HG02938 (cell line): ENCODE measurements around the gene LSS.
"Not testable (repeated sequence)": the region's sequence is repeated elsewhere in the genome, so short reads cannot be mapped to it uniquely, and the experiment has no call there.

ENCODE experiments used
- ATAC-seq: cut with Tn5 transposase; IDR thresholded peaks from one replicate; pipeline ENCODE4 v1.9.1; 2021; ENCODE audit warnings: mild to moderate bottlenecking, moderate library complexity; ENCODE audit not compliant: unreplicated experiment

The LSS gene

DNA sequence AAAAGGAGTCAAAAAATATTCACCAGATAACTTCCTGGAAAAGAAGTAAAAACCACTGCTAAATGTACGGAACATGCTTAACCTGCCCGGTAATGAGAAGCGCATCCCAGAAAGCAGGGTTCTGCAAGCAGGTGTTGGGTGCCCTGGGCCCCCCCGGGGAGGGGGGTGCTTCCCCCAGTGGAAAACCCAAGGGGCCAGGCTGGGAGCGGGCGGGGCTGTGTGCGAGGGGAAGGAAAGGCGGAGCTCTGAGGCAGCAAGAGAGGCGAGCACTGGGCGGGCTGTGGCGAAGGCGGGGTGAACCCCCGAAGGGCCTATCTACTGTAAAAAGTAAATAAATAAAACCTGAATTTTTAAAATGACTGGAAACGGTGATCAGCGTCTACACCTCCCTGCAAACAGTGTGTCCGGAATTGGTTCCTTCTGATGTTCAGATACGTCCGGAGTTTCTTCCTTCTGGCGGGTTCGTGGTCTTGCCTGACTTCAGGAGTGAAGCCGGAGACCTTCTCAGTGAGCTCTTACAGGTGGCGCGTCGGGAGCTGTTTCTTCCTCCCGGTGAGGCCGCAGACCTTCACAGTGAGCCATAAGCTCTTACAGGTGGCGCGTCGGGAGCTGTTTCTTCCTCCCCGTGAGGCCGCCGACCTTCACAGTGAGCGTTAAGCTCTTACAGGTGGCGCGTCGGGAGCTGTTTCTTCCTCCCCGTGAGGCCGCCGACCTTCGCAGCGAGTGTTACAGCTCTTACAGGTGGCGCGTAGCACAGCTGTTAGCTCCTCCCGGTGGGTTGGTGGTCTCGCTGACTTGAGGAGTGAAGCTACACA lies 86.6 kb downstream of the LSS start:
- ATAC-seq = no peak

DNA sequence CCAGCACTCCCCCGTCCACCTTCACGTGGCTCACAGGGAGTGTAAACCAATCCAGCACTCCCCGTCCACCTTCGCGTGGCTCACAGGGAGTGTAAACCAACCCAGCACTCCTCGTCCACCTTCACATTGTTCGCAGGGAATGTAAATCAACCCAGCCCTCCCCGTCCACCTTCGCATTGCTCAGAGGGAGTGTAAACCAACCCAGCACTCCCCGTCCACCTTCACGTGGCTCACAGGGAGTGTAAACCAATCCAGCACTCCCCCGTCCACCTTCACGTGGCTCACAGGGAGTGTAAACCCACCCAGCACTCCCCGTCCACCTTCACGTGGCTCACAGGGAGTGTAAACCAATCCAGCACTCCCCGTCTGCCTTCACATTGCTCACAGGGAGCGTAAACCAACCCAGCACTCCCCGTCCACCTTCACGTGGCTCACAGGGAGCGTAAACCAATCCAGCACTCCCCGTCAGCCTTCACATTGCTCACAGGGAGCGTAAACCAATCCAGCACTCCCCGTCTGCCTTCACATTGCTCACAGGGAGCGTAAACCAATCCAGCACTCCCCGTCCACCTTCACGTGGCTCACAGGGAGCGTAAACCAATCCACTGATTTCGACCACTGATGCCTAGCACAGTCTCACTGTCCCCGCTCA lies 88.1 kb downstream of the LSS start:
- ATAC-seq = not testable (repeated sequence)

DNA sequence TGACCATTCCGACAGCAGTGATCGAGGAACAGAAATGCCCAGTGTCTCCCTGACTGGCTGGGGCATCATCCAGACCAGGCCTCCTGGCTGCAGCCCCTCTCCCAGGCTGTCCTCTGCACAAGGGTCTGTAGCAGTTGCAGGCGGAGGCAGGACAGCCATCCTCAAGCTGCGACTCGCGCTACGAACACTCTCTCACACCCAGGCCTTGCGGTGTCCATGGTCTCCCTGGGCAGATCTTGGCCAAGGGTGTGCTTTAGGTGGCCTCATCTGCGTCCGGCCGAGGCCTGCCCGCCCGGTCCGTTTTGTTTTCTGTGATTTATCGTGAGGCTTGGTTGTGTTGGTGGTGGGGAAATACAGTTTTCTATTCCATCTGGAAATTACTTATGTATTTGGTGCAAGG lies 88.9 kb downstream of the LSS start:
- ATAC-seq = no peak

DNA sequence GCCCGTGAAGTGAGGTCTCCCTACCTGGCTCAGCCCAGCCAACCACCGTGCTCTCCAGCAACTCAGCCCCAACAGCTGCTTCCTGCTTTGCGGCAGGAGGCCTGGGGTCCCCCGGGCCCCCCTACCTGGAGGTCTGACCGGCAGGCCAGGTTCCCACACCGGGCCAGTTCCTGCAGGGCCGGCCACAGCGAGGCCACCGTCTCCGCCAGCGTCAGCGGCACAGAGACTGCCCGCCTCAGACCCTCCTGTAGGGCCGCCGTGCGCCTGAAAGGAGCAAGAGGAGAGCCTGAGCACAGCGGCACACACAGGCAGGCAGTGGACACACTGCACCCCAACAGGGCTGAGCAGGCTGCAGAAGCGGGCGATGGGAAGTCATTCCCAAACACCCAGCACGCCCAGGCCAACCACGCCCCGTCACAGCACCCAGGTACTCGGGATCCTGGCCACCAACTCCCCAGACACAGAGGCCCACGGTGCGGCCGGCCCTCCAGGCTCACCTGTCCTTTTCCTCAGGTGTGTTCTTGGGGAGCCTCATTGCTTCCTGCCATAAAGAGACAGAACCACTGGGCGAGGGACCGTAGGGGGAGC lies 90.1 kb downstream of the LSS start:
- ATAC-seq = no peak
